ENCODE measurements around the gene DCTN5. TPM values are rescaled to one million over a fixed set of nuclear protein-coding genes. Genes with fewer than 3 reads are reported as not detected.

The DCTN5 gene
- total RNA-seq, 1 donor from 2014 or later = 64.1 TPM

- ChIA-PET POLR2A (no interaction called here), CTCF (no interaction called here)
- peaks cover 24% of the 10 kb centered on the region for H3K27me3 Mint-ChIP-seq
- no peak overlapping the region for H3K4me3 Mint-ChIP-seq
- ATAC-seq (ENCODE audit: low read depth) = no peak
- intact Hi-C loops (cut with micrococcal nuclease) = no loop called here
- peaks cover 15% of the 10 kb centered on the region for H3K9me3 Mint-ChIP-seq
- no peak for DNase-seq
- H3K27ac Mint-ChIP-seq = no peak overlapping the region
- TF ChIP-seq, protein P1, sequence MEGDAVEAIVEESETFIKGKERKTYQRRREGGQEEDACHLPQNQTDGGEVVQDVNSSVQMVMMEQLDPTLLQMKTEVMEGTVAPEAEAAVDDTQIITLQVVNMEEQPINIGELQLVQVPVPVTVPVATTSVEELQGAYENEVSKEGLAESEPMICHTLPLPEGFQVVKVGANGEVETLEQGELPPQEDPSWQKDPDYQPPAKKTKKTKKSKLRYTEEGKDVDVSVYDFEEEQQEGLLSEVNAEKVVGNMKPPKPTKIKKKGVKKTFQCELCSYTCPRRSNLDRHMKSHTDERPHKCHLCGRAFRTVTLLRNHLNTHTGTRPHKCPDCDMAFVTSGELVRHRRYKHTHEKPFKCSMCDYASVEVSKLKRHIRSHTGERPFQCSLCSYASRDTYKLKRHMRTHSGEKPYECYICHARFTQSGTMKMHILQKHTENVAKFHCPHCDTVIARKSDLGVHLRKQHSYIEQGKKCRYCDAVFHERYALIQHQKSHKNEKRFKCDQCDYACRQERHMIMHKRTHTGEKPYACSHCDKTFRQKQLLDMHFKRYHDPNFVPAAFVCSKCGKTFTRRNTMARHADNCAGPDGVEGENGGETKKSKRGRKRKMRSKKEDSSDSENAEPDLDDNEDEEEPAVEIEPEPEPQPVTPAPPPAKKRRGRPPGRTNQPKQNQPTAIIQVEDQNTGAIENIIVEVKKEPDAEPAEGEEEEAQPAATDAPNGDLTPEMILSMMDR (IDR thresholded peaks at IDR 0.05) = no peak
- no peaks in the 10 kb centered on the region for H3K36me3 Mint-ChIP-seq (ENCODE audit: low read depth)
- H3K4me1 Mint-ChIP-seq = no peaks in the 10 kb centered on the region
These were observed 64.2 kb downstream of the DCTN5 start for GRCh38 chr16:23705517-23705902.

GRCh38 chr16:23706439-23706838 is 65.2 kb downstream of the DCTN5 start:
- H3K27ac Mint-ChIP-seq = no peak overlapping the region
- no peak for ATAC-seq (ENCODE audit: low read depth)

GRCh38 chr16:23709536-23709935 is 68.3 kb downstream of the DCTN5 start:
- TF ChIP-seq, protein P1 (IDR thresholded peaks at IDR 0.05) = no peak
- CTCF ChIA-PET = interaction anchor here (0.9 kb wide), 1 partner anchor 9 kb away, joined by 4 read pairs; no protein-coding TSS in a partner anchor
- Mint-ChIP-seq H3K27ac (no peak overlapping the region), H3K4me1 (no peaks in the 10 kb centered on the region), H3K36me3 (ENCODE audit: low read depth) (no peaks in the 10 kb centered on the region), H3K4me3 (no peak overlapping the region), H3K27me3 (peaks cover 38% of the 10 kb centered on the region), H3K9me3 (peaks cover 7% of the 10 kb centered on the region)
- DNase-seq (no peak), ATAC-seq (ENCODE audit: low read depth) (no peak)
- POLR2A ChIA-PET = no interaction called here
- intact Hi-C loops (cut with micrococcal nuclease) = no loop called here

More at GRCh38 chr16:23706439-23706838, 65.2 kb downstream of the DCTN5 start:
- H3K27me3 Mint-ChIP-seq = peaks cover 24% of the 10 kb centered on the region
- peaks cover 15% of the 10 kb centered on the region for H3K9me3 Mint-ChIP-seq
- intact Hi-C loops (cut with micrococcal nuclease) = no loop called here
- TF ChIP-seq, protein P1 (IDR thresholded peaks at IDR 0.05) = no peak
- CTCF ChIA-PET = no interaction called here
- no peak overlapping the region for H3K4me3 Mint-ChIP-seq
- DNase-seq = no peak
- POLR2A ChIA-PET = no interaction called here
- no peaks in the 10 kb centered on the region for H3K4me1 Mint-ChIP-seq
- H3K36me3 Mint-ChIP-seq (ENCODE audit: low read depth) = no peaks in the 10 kb centered on the region

DNA sequence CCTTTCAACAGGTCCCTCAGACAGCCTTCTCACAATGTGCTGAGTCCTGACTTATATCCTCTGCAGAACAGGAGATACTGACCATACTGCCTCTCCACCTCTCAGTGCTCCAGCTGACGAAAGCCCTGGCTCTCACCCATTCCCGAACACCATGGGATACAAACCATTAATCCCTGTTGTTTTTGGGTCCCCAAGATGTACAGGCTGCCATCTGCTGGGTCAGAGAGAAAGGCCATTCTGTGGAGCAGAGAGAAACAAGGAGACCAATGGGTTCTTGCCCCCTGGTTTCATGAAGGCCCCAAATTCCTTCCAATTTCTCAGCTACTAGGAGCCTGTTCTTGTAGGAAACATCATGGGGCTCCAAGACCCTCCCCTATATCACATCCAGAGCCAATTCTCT is 68.7 kb downstream of the DCTN5 start:
- ChIA-PET CTCF (no interaction called here), POLR2A (no interaction called here)
- DNase-seq (no peak), ATAC-seq (ENCODE audit: low read depth) (no peak)
- Mint-ChIP-seq H3K4me3 (no peak overlapping the region), H3K4me1 (no peaks in the 10 kb centered on the region), H3K27me3 (peaks cover 42% of the 10 kb centered on the region), H3K36me3 (ENCODE audit: low read depth) (no peaks in the 10 kb centered on the region), H3K27ac (no peak overlapping the region), H3K9me3 (peaks cover 7% of the 10 kb centered on the region)
- TF ChIP-seq, protein P1 (IDR thresholded peaks at IDR 0.05) = no peak
- intact Hi-C loops (cut with micrococcal nuclease) = no loop called here

- ChIA-PET POLR2A (no interaction called here), CTCF (no interaction called here)
- H3K9me3 Mint-ChIP-seq = peaks cover 7% of the 10 kb centered on the region
- no peak for ATAC-seq (ENCODE audit: low read depth)
- TF ChIP-seq, protein P1 (IDR thresholded peaks at IDR 0.05) = no peak
- DNase-seq = no peak
- no peaks in the 10 kb centered on the region for H3K4me1 Mint-ChIP-seq
- H3K27me3 Mint-ChIP-seq = peaks cover 40% of the 10 kb centered on the region
- no peaks in the 10 kb centered on the region for H3K36me3 Mint-ChIP-seq (ENCODE audit: low read depth)
- no peak overlapping the region for H3K4me3 Mint-ChIP-seq
- no peak overlapping the region for H3K27ac Mint-ChIP-seq
- intact Hi-C loops (cut with micrococcal nuclease) = no loop called here
These were observed 69.2 kb downstream of the DCTN5 start for GRCh38 chr16:23710504-23710903.

Data from activated B cell treated with CpG ODN at 0.5 μM for 24 hours (primary cell).